ENCODE results near the gene FNDC3B.
"Not testable (repeated sequence)": the region's sequence is repeated elsewhere in the genome, so short reads cannot be mapped to it uniquely, and the experiment has no call there.

FNDC3B gene

GRCh38 chr3:172039436-172040077 is at the start of gene FNDC3B:
FNDC3B (plus strand) TSS chr3:172039578; CDS start chr3:172112480, 72,902 bp downstream.
- peak; percentile 69 to 85 (median 83) for DNase-seq (ENCODE audit: low read depth in 4 of 4, low spot score in 1 of 4)

GRCh38 chr3:171990239-171990638 is 49.1 kb upstream of the FNDC3B start:
- not testable (repeated sequence) for DNase-seq (ENCODE audit: low read depth in 4 of 4, low spot score in 1 of 4)

GRCh38 chr3:171991166-171991565 is 48.2 kb upstream of the FNDC3B start:
- no peak for DNase-seq (ENCODE audit: low read depth in 4 of 4, low spot score in 1 of 4)

GRCh38 chr3:171994646-171995428 is 44.5 kb upstream of the FNDC3B start:
- no peak for DNase-seq (ENCODE audit: low read depth in 4 of 4, low spot score in 1 of 4)

GRCh38 chr3:171995486-171995885 is 43.9 kb upstream of the FNDC3B start:
- no peak for DNase-seq (ENCODE audit: low read depth in 4 of 4, low spot score in 1 of 4)

- DNase-seq (ENCODE audit: low read depth in 4 of 4, low spot score in 1 of 4): no peak
These were observed 43.1 kb upstream of the FNDC3B start for GRCh38 chr3:171996178-171996817.

GRCh38 chr3:171998731-171999130 is 40.6 kb upstream of the FNDC3B start:
- not testable (repeated sequence) for DNase-seq (ENCODE audit: low read depth in 4 of 4, low spot score in 1 of 4)

- not testable (repeated sequence) for DNase-seq (ENCODE audit: low read depth in 4 of 4, low spot score in 1 of 4)
These were observed 37.8 kb upstream of the FNDC3B start for GRCh38 chr3:172001616-172002015.

- no peak for DNase-seq (ENCODE audit: low read depth in 4 of 4, low spot score in 1 of 4)
These were observed 36.8 kb upstream of the FNDC3B start for GRCh38 chr3:172002512-172003078.

- no peak for DNase-seq (ENCODE audit: low read depth in 4 of 4, low spot score in 1 of 4)
These were observed 36.2 kb upstream of the FNDC3B start for GRCh38 chr3:172003146-172003545.

- DNase-seq (ENCODE audit: low read depth in 4 of 4, low spot score in 1 of 4): no peak
These were observed 32.4 kb upstream of the FNDC3B start for GRCh38 chr3:172007065-172007370.

- no peak for DNase-seq (ENCODE audit: low read depth in 4 of 4, low spot score in 1 of 4)
These were observed 29.6 kb upstream of the FNDC3B start for GRCh38 chr3:172009803-172010202.

GRCh38 chr3:172012775-172013174 is 26.6 kb upstream of the FNDC3B start:
- no peak for DNase-seq (ENCODE audit: low read depth in 4 of 4, low spot score in 1 of 4)

GRCh38 chr3:172014145-172014544 is 25.2 kb upstream of the FNDC3B start:
- DNase-seq (ENCODE audit: low read depth in 4 of 4, low spot score in 1 of 4): no peak

- DNase-seq (ENCODE audit: low read depth in 4 of 4, low spot score in 1 of 4): no peak
These were observed 21.0 kb upstream of the FNDC3B start for GRCh38 chr3:172018364-172018763.

GRCh38 chr3:172020763-172021162 is 18.6 kb upstream of the FNDC3B start:
- no peak for DNase-seq (ENCODE audit: low read depth in 4 of 4, low spot score in 1 of 4)

GRCh38 chr3:172021164-172021563 is 18.2 kb upstream of the FNDC3B start:
- no peak for DNase-seq (ENCODE audit: low read depth in 4 of 4, low spot score in 1 of 4)

GRCh38 chr3:172021859-172022258 is 17.5 kb upstream of the FNDC3B start:
- no peak for DNase-seq (ENCODE audit: low read depth in 4 of 4, low spot score in 1 of 4)

GRCh38 chr3:172023915-172024314 is 15.5 kb upstream of the FNDC3B start:
- DNase-seq (ENCODE audit: low read depth in 4 of 4, low spot score in 1 of 4): no peak

GRCh38 chr3:172024679-172025078 is 14.7 kb upstream of the FNDC3B start:
- no peak for DNase-seq (ENCODE audit: low read depth in 4 of 4, low spot score in 1 of 4)

GRCh38 chr3:172029425-172030098 is 9.8 kb upstream of the FNDC3B start:
- no peak for DNase-seq (ENCODE audit: low read depth in 4 of 4, low spot score in 1 of 4)
